ENCODE results near the gene PCDH15.

GRCh38 chr10:54749623-54750022, 51.4 kb downstream of the PCDH15 start:
- TF ChIP-seq CTCF (conservative IDR thresholded peaks at IDR 0.05; ENCODE audit: low read length) = no peak
- no peak for TF ChIP-seq EZH2phosphoT487 (IDR thresholded peaks at IDR 0.05; ENCODE audit: borderline replicate concordance)

All from Loucy (cell line).